NCI-H187 (cell line): ENCODE measurements around the gene REPS2.

Experiments used
- DNase-seq, 2 experiments: peaks; one replicate each; lab custom pipeline; 2025; lab: John Stamatoyannopoulos, UW

The REPS2 gene

DNA sequence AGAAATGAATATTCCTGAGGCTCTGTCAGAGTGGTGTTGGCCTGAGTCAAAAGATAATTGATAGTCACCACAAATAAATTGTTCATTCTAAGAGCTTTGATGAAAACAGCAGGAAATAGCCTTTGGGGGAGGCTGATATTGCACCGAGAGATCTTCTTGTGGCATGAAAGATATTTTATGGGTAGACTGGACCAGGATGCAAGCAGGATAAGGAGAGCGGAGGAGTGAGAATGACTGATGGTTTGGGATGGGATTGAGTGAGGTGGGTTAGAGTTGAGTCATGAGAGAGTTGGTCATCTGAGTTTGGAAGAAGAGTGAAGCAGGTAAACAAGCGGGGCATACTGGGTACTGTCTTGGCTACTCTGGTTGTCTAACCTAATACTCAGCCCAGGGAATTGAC lies 88.7 kb downstream of the REPS2 start:
- no peak for DNase-seq

GRCh38 chrX:17036171-17036961 lies 89.9 kb downstream of the REPS2 start:
- DNase-seq, result no peak

DNA sequence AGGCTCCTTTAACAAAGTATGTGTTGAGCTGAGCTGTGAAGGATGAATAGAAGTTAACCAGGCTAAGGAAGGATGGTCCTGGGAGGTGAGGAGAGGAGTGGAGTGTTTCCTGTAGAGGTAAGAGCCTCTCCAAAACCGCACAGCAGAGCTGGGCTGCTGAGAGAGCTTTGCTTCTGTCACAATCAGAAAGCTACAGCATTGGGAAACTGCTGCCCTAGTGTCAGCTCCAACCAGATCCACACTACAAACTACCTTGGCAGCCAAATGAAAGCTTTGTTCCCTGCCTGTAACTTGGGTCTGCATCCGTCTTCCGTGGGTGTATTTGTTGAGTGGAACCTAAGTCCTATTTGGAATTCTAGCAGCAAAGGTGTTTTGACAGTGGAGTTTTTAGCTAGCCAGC lies 91.8 kb downstream of the REPS2 start:
- no peak for DNase-seq

DNA sequence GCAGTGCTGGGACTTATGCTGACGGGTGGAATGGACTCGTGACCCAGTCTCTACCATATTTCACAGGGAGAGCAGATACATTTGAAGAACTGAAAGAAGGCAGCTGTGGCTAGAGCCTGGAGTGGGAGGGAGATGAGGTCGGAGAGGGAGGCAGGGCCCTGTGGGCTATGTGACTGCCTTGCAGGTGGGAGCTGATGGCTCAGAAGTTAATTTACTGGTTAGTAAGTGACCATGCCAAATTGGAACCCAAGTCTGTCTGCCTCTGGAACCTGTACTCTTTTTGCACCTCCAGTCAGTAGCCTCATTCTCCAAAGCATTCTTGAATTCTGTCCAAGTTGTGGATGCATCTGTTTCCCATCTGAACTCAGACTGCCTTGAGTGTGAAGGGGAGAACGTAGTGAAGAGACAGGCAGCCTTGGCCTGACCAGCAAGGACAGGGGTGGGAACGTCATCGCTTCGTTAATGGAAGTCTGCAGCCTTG lies 92.3 kb downstream of the REPS2 start:
- DNase-seq, result no peak

DNA sequence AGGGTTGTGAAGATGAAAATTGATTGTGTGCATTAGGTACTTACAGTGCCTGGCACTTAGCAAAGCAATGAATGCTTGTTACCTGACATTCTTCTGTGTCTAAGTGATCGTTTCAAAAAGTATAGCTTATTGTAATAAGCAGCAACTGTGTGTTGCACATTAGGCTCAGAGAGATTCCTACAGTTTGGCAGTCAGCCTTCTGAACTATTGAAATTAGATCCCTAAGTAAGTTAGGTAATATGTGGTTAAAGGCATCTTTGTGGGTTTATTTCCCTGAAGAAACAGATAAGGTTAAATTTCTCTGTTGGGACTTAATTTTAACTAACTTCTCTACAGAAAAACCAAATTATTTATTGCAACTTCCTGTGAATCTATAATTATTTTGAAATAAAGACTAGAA lies 93.4 kb downstream of the REPS2 start:
- no peak for DNase-seq

DNA sequence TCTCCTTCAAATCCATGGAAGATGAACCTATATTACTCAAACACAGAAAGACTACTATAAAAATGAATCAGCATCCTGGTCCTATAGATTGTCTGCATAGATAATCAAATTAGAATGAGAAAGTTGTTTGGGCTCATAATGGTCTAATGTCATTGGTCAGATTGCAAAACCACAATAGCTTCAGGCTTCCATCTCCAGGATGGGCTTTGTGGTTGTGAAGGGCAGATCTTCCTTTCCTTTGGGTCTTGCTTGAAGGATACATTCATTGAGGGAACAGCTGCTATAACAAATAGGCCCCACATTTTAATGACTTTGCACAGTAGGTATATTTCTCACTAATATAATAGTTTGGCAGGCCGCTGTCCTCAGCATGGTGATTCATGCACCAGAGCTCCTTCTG lies 94.3 kb downstream of the REPS2 start:
- no peak for DNase-seq

DNA sequence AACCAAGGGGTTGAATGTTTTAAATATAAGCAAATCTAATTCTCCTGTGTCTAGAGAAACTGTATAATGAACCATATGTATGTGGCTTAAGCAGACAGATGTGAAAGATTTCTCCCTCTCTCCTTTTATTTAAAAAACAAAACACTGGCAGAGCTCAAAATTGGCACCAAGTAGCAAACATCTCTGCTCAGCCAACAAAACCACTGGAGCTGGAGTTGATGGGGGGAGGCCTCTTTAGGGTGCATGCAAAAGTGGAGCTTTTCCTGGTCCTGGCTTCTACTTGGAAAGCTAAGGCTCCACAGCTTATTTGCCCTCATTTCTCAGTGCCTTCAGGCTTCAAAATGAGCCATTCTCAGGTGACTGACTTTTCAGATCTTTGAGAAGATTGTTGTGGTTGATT lies 95.6 kb downstream of the REPS2 start:
- no peak for DNase-seq

DNA sequence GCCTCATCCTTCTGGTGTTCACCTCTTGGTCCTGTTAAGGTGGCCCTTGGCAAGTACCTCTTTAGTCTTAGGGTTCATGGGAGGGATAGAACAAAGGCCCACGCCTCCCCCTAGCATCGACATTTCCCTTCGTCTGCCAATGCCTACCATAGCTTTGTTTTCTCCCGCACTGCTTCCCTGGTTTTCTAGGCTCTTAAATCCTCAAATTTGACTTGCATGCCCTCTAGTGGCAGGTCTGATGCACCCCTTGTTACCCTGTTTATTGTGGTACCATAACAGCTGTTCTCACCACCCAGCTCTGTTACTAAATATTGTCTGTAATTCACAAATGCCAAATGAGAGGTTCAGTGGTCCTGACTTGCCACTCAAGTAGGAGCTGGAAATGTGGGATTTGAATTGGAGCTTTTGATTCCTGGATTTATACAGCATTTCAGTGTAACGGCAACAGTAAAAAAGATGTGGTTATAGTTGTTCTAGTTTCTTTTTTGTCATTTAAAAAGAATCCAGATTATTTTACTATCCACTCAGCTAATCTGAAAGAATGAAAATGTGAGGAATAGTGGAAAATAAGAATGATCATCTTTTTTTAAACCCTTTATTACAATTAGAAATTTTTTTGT lies 100.1 kb downstream of the REPS2 start:
- DNase-seq, result peak in 1 of 2 experiments; percentile 40

GRCh38 chrX:17047224-17047623 lies 100.8 kb downstream of the REPS2 start:
- DNase-seq, result no peak

GRCh38 chrX:17052210-17052609 lies 105.8 kb downstream of the REPS2 start:
- no peak for DNase-seq

DNA sequence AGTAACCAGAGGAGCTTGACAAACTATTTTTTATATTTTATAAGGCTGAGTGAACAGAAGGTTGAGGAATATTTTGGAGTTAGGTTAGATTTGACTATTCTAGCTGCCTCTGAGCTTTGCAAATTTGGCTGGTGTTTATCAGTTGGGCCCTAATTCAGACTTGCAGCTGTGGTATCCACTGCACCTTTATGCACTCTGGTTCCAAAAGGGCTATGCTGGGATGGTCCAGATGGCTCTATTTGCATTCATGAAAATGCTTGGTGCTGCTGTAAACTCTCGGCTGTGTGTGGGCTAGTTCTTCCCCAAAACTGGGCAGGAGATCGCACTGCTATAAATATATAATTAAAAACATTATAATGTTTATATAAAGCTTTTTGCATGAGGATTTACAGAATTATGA lies 106.3 kb downstream of the REPS2 start:
- DNase-seq, result no peak

DNA sequence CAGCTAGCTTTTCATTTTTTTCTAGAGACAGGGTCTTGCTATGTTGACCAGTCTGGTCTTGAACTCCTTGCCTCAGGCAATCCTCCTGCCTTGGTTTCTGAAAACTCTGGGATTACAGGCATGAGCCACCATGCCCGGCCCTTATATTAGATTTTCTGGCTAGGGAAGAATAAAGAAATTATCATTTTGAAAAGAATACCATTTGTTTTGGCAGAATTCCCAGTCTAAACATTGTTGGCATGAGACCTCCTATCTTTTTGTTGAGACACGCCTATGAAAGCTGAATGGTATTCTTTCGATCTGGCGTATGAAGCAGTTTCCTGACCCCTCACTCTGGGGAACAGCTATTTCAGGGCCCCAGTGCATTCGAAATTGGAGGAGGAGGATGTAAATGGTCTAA lies 107.0 kb downstream of the REPS2 start:
- DNase-seq, result no peak

- no peak for DNase-seq
These were observed 110.6 kb downstream of the REPS2 start for GRCh38 chrX:17056868-17057608.

DNA sequence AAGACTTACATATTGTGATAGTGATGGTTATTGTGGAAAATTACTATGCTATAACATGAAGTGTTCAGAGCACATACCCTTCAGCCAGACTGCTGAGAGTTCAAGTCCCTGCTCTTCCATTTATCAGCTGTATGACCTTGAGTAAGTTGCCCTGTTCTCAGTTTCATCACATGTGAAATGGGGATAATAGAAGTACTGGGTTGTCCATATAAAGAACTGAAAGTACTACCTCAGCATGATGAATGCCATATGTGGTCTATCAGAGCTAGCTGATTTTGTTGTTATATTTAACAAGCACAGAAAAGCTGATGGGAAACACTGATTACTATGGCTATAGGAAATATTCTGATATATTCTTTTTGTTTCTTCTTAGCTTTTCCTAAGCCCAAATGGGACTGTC lies 115.6 kb downstream of the REPS2 start:
- DNase-seq, result no peak

DNA sequence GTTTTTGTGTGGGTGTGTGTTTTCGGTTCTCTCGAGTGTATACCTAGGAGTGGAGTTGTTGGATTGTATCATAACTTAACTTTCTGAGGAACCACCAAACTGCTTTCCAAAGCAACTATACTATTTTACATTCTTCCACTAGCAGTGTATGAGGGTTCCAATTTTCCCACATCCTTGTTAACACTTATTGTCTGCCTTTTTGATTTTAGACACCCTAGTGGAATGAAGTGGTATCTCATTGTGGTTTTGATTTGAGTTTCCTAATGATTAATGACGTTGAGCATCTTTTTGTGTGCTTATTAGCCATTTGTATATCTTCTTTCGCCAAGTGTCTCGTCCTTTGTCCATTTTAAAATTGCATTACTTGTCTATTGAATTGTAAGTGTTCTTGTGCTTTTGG lies 118.6 kb downstream of the REPS2 start:
- no peak for DNase-seq

DNA sequence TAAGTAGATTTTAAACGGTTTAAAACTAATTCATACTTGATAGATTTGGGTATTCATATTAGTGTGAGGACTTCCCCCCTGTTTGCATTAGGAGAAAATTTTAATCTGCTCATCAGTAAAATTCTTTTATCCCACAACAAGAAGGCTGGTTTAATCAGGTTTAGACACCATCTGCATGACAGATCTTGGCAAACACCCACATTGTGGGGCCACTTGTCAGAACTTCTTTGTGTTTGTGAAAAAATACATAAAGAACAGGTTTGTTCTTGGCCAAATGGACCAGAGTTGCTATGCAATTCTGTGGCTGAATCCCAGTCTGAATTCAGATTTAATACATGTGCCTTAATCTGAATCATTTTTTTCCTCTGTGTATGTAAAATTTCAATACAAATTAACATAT lies 121.1 kb downstream of the REPS2 start:
- DNase-seq, result no peak

DNA sequence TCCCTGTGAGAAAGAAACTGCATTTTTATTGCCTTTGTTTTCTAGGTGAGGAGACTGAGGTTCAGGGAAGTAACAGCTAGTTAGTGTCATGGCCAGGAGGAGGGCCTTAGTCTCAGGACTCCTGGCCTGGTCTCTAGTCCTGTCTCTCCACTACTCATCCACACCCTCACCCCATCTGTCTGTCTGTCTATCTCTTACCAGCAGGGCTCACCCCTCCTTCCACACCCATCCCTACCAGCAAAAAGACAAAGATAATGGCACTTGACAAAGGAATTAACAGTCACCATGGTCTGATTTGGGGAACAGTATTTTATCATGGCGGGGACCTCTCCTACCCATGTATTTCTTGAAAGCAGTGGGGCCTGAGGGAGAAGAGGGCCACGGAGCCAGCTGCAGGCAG lies 125.8 kb downstream of the REPS2 start:
- DNase-seq, result no peak

DNA sequence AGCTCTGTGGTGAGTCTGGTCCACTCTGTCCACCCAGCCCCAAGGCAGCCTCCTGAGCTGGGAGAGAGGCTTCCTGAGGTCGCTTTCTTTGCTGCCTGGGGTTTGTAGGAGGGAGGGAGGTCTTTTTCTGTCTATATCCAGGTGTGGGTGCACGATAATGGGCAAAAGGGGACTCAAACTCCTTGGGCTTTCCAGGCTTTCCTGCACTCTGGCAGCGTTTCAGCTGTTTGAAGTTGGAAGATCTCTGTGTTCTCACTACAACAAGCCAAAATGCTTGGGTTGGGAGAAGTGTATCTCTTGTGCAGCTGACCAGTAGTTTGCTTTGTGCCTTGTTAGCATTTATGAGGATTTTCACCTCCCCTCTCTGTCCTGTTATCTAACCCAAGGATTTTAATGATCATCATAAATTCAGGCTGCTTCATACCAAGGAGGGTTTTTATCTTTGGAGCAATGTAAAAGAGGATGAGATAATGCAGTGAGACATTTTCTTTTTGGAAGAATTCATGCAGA lies 126.3 kb downstream of the REPS2 start:
- DNase-seq, result no peak

DNA sequence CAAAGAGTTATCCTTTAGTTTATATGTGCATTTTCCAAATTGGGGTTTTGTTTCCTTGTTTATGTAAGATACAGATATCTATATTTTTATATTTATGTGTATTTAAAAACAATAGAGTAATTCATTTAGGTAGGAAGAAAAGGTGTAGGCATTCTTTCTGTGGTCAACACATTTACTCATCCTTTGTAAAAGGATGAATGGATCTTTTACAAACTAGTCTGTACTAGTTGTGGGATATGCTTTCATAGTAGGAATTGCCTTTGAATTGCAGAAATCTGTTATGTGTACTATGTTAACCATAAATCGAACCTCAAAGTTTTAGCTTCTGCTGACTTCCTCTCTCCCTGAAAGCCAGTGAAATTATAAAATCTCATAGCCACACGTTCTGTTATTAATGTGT lies 128.5 kb downstream of the REPS2 start:
- DNase-seq, result no peak

GRCh38 chrX:17077361-17077760 lies 130.9 kb downstream of the REPS2 start:
- DNase-seq, result no peak

GRCh38 chrX:17078031-17078720 lies 131.7 kb downstream of the REPS2 start:
- DNase-seq, result no peak

GRCh38 chrX:17081511-17081910 lies 135.1 kb downstream of the REPS2 start:
- DNase-seq, result no peak
